SU-DHL-6 (cell line): ENCODE results near the gene RPTOR.

Source experiments
- H2AFZ ChIP-seq: fragments of 200-600 bp; sonication (generic); 2 replicates; pipeline ENCODE4 v1.6.1; 2014; ENCODE audit warnings: low read depth, mild to moderate bottlenecking, moderate library complexity, mixed read lengths, antibody characterized with exemption, low read length; ENCODE audit not compliant: severe bottlenecking
- H3F3A ChIP-seq: fragments of 200-600 bp; shearing (Covaris generic); 2 replicates; pipeline ENCODE4 v1.6.0; 2016; ENCODE audit warnings: antibody characterized with exemption, mild to moderate bottlenecking; ENCODE audit not compliant: insufficient read depth
- H3K27ac ChIP-seq: fragments of 200-600 bp; sonication (generic); 2 replicates; pipeline ENCODE4 v1.5.1; 2016; ENCODE audit warnings: low read depth, mild to moderate bottlenecking, low read length, moderate library complexity, mixed read lengths
- H3K27me3 ChIP-seq: fragments of 200-600 bp; sonication (generic), shearing (Covaris generic); 2 replicates; pipeline ENCODE4 v1.6.0; 2014; ENCODE audit warnings: mild to moderate bottlenecking, low read length
- H3K36me3 ChIP-seq: fragments of 200-600 bp; sonication (generic); 2 replicates; pipeline ENCODE4 v1.6.1; 2014; ENCODE audit warnings: mild to moderate bottlenecking, low read length, mixed read lengths
- H3K4me2 ChIP-seq: fragments of 300-600, 200-600 bp; shearing (Covaris generic), sonication (generic); 2 replicates; pipeline ENCODE4 v1.6.0; 2014; ENCODE audit warnings: low read length, low read depth, mild to moderate bottlenecking; ENCODE audit not compliant: poor library complexity, severe bottlenecking
- H3K4me3 ChIP-seq: fragments of 200-600 bp; sonication (generic); 2 replicates; pipeline ENCODE4 v1.5.1; 2014; ENCODE audit warnings: antibody characterized with exemption, low read length, mild to moderate bottlenecking, mixed read lengths; ENCODE audit not compliant: insufficient read depth, poor library complexity, severe bottlenecking
- H3K79me2 ChIP-seq: fragments of 200-600 bp; sonication (generic); 2 replicates; pipeline ENCODE4 v1.6.1; 2014; ENCODE audit warnings: mild to moderate bottlenecking, low read length, moderate library complexity; ENCODE audit not compliant: insufficient read depth
- H3K9ac ChIP-seq: fragments of 200-600 bp; sonication (generic); 2 replicates; pipeline ENCODE4 v1.7.0; 2014; ENCODE audit warnings: mild to moderate bottlenecking, low read length
- H3K9me2 ChIP-seq: fragments of 200-600 bp; sonication (generic); replicated peaks from 2 replicates; pipeline ENCODE4 v1.6.1; 2014; ENCODE audit warnings: low read length; ENCODE audit not compliant: insufficient read depth
- H3K9me3 ChIP-seq: fragments of 200-600 bp; sonication (generic); 2 replicates; pipeline ENCODE4 v1.6.1; 2014; ENCODE audit warnings: low read length, mixed read lengths; ENCODE audit not compliant: insufficient read depth
- H4K20me1 ChIP-seq: fragments of 200-600 bp; sonication (generic); 2 replicates; pipeline ENCODE4 v1.6.1; 2014; ENCODE audit warnings: low read depth, mild to moderate bottlenecking, antibody characterized with exemption, low read length, moderate library complexity, mixed read lengths
- CTCF ChIP-seq: fragments of 200-600 bp; sonication (generic); IDR thresholded peaks from one replicate; pipeline ENCODE4 v1.5.1; 2017; ENCODE audit warnings: antibody characterized with exemption, mild to moderate bottlenecking, low read length, moderate library complexity; ENCODE audit not compliant: insufficient read depth, poor library complexity, severe bottlenecking
- EZH2phosphoT487 ChIP-seq: fragments of 200-600 bp; sonication (generic), shearing (Covaris generic); conservative IDR thresholded peaks from 2 replicates; pipeline ENCODE4 v1.6.1; 2018; ENCODE audit warnings: mild to moderate bottlenecking, antibody characterized with exemption, low read length, moderate library complexity, mixed read lengths

Gene RPTOR

DNA sequence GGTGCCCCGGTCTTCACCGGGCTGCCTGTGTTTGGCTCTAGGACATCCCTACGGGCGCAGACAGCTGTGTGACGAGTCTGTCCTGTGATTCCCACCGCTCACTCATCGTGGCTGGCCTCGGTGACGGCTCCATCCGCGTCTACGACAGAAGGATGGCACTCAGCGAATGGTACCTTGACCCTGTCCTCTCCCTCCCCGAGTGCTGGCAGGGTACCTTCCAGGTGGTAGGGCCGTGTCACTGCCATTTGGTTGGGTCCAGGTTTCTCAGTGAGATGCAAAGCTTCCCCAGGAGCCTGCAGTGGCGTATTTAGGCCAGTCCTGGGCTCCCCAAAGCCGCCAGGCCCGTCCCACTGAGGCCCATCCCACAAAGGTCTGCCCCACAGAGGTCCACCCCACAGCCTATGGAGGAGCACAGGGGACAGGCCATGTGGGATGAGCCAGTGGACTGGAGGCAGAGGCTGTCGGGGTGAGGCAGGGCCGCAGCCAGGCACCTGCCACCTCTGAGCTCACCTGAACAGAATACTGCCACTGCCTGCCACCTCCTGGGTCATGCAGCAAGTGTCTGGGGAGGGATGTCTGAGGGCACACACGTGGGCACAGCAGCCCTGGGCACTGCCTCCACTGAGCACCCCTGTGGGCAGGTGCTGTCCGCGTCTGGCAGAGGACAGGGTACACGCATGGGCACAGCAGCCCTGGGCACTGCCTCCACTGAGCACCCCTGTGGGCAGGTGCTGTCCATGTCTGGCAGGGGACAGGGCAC is 415.6 kb downstream of the RPTOR start:
- Histone ChIP-seq H3K4me2 (no peak overlapping the region), H3K9me3 (no peaks in the 10 kb centered on the region), H3F3A (no peaks in the 10 kb centered on the region), H3K27me3 (no peaks in the 10 kb centered on the region), H3K9me2 (no peaks in the 10 kb centered on the region), H3K79me2 (no peaks in the 10 kb centered on the region), H3K9ac (no peak overlapping the region), H3K27ac (no peak overlapping the region), H4K20me1 (no peaks in the 10 kb centered on the region), H3K4me3 (no peak overlapping the region), H3K36me3 (no peaks in the 10 kb centered on the region), H2AFZ (no peak overlapping the region)
- no peak for TF ChIP-seq CTCF
- no peak for TF ChIP-seq EZH2phosphoT487

GRCh38 chr17:80960797-80961452 is 416.3 kb downstream of the RPTOR start:
- H3K79me2 ChIP-seq = no peaks in the 10 kb centered on the region
- H3K4me3 ChIP-seq = no peak overlapping the region
- H3K9me3 ChIP-seq = no peaks in the 10 kb centered on the region
- TF ChIP-seq EZH2phosphoT487 (no peak), CTCF (no peak)
- no peak overlapping the region for H3K9ac ChIP-seq
- H3F3A ChIP-seq = no peaks in the 10 kb centered on the region
- no peak overlapping the region for H3K27ac ChIP-seq
- H3K9me2 ChIP-seq = no peaks in the 10 kb centered on the region
- H3K36me3 ChIP-seq = no peaks in the 10 kb centered on the region
- no peaks in the 10 kb centered on the region for H3K27me3 ChIP-seq
- H2AFZ ChIP-seq = no peak overlapping the region
- no peaks in the 10 kb centered on the region for H4K20me1 ChIP-seq
- no peak overlapping the region for H3K4me2 ChIP-seq

- Histone ChIP-seq H3K4me3 (no peak overlapping the region), H3K4me2 (no peak overlapping the region), H3F3A (no peaks in the 10 kb centered on the region), H3K79me2 (no peaks in the 10 kb centered on the region), H3K9me2 (no peaks in the 10 kb centered on the region), H3K27me3 (no peaks in the 10 kb centered on the region), H3K9ac (no peak overlapping the region), H2AFZ (no peak overlapping the region), H3K27ac (no peak overlapping the region), H3K36me3 (no peaks in the 10 kb centered on the region), H3K9me3 (no peaks in the 10 kb centered on the region), H4K20me1 (no peaks in the 10 kb centered on the region)
- TF ChIP-seq CTCF (no peak), EZH2phosphoT487 (no peak)
Observed at GRCh38 chr17:80961541-80962330, 417.1 kb downstream of the RPTOR start.
